Measurements from ENCODE around the gene PDGFD.

DNA sequence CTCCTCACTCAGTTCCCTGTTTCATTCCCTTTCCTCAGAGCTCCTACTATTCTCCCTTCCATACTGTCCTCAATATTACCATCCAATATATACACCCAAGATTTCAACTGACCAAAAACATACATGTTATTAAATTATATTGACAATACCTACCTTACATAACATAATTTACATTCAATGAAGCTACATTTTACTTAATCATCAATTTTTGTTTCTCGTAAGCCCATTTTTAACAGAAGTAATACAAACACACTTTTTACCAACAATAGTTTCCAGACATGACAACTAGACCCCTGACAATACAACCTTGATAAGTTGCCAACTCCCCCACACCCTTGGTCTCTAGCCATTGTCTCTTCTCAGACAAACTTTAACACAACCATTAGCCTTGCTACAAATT is 273.3 kb downstream of the PDGFD start:
- TF ChIP-seq, protein P1, sequence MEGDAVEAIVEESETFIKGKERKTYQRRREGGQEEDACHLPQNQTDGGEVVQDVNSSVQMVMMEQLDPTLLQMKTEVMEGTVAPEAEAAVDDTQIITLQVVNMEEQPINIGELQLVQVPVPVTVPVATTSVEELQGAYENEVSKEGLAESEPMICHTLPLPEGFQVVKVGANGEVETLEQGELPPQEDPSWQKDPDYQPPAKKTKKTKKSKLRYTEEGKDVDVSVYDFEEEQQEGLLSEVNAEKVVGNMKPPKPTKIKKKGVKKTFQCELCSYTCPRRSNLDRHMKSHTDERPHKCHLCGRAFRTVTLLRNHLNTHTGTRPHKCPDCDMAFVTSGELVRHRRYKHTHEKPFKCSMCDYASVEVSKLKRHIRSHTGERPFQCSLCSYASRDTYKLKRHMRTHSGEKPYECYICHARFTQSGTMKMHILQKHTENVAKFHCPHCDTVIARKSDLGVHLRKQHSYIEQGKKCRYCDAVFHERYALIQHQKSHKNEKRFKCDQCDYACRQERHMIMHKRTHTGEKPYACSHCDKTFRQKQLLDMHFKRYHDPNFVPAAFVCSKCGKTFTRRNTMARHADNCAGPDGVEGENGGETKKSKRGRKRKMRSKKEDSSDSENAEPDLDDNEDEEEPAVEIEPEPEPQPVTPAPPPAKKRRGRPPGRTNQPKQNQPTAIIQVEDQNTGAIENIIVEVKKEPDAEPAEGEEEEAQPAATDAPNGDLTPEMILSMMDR (conservative IDR thresholded peaks at IDR 0.05; ENCODE audit: low read depth in 2 of 2): no peak
- TF ChIP-seq EZH2phosphoT487 (IDR thresholded peaks at IDR 0.05; ENCODE audit: unreplicated experiment): no peak
- no peak for TF ChIP-seq POLR2AphosphoS5 (IDR thresholded peaks at IDR 0.05; ENCODE audit: low read depth)
- TF ChIP-seq, protein P2, sequence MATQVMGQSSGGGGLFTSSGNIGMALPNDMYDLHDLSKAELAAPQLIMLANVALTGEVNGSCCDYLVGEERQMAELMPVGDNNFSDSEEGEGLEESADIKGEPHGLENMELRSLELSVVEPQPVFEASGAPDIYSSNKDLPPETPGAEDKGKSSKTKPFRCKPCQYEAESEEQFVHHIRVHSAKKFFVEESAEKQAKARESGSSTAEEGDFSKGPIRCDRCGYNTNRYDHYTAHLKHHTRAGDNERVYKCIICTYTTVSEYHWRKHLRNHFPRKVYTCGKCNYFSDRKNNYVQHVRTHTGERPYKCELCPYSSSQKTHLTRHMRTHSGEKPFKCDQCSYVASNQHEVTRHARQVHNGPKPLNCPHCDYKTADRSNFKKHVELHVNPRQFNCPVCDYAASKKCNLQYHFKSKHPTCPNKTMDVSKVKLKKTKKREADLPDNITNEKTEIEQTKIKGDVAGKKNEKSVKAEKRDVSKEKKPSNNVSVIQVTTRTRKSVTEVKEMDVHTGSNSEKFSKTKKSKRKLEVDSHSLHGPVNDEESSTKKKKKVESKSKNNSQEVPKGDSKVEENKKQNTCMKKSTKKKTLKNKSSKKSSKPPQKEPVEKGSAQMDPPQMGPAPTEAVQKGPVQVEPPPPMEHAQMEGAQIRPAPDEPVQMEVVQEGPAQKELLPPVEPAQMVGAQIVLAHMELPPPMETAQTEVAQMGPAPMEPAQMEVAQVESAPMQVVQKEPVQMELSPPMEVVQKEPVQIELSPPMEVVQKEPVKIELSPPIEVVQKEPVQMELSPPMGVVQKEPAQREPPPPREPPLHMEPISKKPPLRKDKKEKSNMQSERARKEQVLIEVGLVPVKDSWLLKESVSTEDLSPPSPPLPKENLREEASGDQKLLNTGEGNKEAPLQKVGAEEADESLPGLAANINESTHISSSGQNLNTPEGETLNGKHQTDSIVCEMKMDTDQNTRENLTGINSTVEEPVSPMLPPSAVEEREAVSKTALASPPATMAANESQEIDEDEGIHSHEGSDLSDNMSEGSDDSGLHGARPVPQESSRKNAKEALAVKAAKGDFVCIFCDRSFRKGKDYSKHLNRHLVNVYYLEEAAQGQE (IDR thresholded peaks at IDR 0.05; ENCODE audit: unreplicated experiment): no peak
